SU-DHL-6 (cell line): Measurements from ENCODE around the gene KMT2B.

ENCODE experiments used
- CTCF ChIP-seq: fragments of 200-600 bp; sonication (generic); IDR thresholded peaks from one replicate; pipeline ENCODE4 v1.5.1; 2017; ENCODE audit warnings: antibody characterized with exemption, mild to moderate bottlenecking, low read length, moderate library complexity; ENCODE audit not compliant: insufficient read depth, poor library complexity, severe bottlenecking
- EZH2phosphoT487 ChIP-seq: fragments of 200-600 bp; sonication (generic), shearing (Covaris generic); conservative IDR thresholded peaks from 2 replicates; pipeline ENCODE4 v1.6.1; 2018; ENCODE audit warnings: mild to moderate bottlenecking, antibody characterized with exemption, low read length, moderate library complexity, mixed read lengths

- TF ChIP-seq CTCF = no peak
- TF ChIP-seq EZH2phosphoT487 = no peak
Observed at GRCh38 chr19:35782589-35782988, 64.8 kb downstream of the KMT2B start.
